Thoracic aorta (tissue), 2 donors: ENCODE data around the gene ENPEP. TPM values are rescaled to one million over a fixed set of nuclear protein-coding genes. Genes with fewer than 3 reads are reported as not detected.

Experiments used
- ATAC-seq: fragments of 150-250 bp; one replicate; pipeline ENCODE4 v1.8.0; 2017; ENCODE audit warnings: low read depth; ENCODE audit not compliant: insufficient number of reproducible peaks, low FRiP score
- DNase-seq: peaks from one replicate; pipeline ENCODE4 v3.0.0-alpha.2; 2020; ENCODE audit warnings: low spot score
- H3K27ac ChIP-seq, 2 donors: fragments of 200-600 bp; sonication (generic); 1 replicate in 1 of 2; 2 replicates in 1 of 2; pipeline ENCODE4 v1.5.1; 2016; ENCODE audit warnings: mild to moderate bottlenecking in 2 of 2, moderate library complexity in 2 of 2
- H3K27me3 ChIP-seq: fragments of 200-600 bp; sonication (generic); replicated peaks from 2 replicates; pipeline ENCODE4 v1.6.0; 2016; ENCODE audit warnings: mild to moderate bottlenecking; ENCODE audit not compliant: insufficient read depth
- H3K36me3 ChIP-seq: fragments of 200-600 bp; sonication (generic); one replicate; pipeline ENCODE4 v1.5.1; 2016
- H3K4me1 ChIP-seq, 2 donors: fragments of 200-600 bp; sonication (generic); 1 replicate in 1 of 2; 2 replicates in 1 of 2; pipeline versions ENCODE4 v1.5.1 to v1.6.0; 2016; ENCODE audit warnings: low read depth in 2 of 2, mild to moderate bottlenecking in 1 of 2; ENCODE audit not compliant: control insufficient read depth in 1 of 2
- H3K4me3 ChIP-seq: fragments of 200-600 bp; sonication (generic); 2 replicates; pipeline ENCODE4 v1.5.1; 2016; ENCODE audit warnings: mild to moderate bottlenecking
- H3K9me3 ChIP-seq: fragments of 200-600 bp; sonication (generic); 2 replicates; pipeline ENCODE4 v1.5.1; 2016
- total RNA-seq, 2 donors: library from RNA; depleted of rRNA; stranded (reverse); fragments of >200 nt; gene quantifications; one replicate each; pipeline versions ENCODE4 v1.1.0 to v1.2.3, GENCODE V29; 2016
- TF ChIP-seq, protein P1 (sequence below): fragments of 200-600 bp; sonication (generic); IDR thresholded peaks from one replicate; pipeline ENCODE4 v1.5.1; 2019; ENCODE audit warnings: antibody characterized with exemption

Gene ENPEP
- total RNA-seq, 2 donors from 2014 or later = 0.68 to 9.9 TPM

DNA sequence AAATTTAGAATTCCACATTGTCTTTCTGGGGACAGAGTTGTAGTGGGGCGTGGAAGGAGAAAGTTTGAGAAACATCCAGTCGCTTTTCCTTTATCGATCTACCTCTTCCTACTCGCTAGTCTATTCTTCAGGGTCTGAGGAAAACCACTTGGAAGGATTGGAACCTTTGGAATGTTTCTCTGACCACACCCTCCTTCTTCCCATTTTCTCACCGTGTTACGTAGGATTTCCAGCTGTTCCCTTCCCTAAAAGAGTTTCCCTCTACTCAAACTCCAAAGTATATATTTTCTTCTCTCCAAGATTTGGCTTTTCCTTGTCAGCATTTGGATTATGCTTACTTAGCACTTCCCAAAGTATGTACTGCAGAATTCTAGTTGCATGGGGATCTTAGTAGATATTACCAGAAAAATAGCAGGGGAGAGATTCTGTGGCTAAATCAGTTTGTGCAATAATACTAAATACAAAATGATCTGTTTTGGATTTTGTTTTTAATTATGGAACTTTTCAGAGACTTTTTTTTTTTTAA, 4.9 kb downstream of the ENPEP start:
- Histone ChIP-seq H3K27me3 (no peaks in the 10 kb centered on the region), H3K9me3 (no peaks in the 10 kb centered on the region), H3K27ac (no peak overlapping the region), H3K36me3 (no peaks in the 10 kb centered on the region), H3K4me1 (no peaks in the 10 kb centered on the region), H3K4me3 (no peak overlapping the region)
- DNase-seq (no peak), ATAC-seq (no peak)
- TF ChIP-seq, protein P1, sequence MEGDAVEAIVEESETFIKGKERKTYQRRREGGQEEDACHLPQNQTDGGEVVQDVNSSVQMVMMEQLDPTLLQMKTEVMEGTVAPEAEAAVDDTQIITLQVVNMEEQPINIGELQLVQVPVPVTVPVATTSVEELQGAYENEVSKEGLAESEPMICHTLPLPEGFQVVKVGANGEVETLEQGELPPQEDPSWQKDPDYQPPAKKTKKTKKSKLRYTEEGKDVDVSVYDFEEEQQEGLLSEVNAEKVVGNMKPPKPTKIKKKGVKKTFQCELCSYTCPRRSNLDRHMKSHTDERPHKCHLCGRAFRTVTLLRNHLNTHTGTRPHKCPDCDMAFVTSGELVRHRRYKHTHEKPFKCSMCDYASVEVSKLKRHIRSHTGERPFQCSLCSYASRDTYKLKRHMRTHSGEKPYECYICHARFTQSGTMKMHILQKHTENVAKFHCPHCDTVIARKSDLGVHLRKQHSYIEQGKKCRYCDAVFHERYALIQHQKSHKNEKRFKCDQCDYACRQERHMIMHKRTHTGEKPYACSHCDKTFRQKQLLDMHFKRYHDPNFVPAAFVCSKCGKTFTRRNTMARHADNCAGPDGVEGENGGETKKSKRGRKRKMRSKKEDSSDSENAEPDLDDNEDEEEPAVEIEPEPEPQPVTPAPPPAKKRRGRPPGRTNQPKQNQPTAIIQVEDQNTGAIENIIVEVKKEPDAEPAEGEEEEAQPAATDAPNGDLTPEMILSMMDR = no peak

DNA sequence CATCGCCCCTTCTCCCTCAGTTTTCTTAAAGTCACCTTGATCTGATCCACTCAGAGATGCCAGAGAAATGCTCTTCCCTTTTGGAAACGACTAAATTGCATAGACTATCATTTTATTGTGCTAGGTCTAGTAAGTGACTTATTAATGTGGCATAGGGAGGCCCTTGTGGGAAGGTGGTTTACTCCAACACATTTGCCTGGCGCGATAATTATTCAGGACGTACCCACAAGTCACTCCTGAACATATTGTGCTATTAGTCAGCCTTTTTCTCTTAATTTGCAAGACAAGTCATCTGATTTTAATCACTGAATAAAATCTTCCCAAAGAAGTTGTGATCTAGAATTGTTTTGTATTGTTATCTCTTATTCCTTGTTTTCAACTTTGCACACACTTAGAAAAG, 7.6 kb downstream of the ENPEP start:
- DNase-seq = no peak

DNA sequence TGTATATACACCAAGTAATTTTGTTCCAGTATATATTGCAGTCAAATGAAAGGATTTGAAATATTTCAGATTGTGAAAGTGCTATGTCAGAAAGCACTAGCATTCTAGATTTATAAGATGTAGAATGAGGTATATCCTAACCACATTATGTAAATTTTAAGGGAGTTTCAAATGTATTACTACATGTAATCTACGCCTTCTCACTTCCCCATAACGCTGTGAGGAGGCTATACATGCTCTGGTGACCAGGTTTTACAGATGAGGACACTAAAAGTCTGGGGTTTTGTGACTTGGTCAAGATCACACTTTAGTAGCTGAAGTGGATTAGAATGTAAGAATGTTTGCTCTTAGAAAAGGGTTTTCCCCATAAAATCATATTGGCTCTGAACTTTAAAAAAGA, 8.1 kb downstream of the ENPEP start:
- Histone ChIP-seq H3K36me3 (no peaks in the 10 kb centered on the region), H3K4me1 (no peaks in the 10 kb centered on the region), H3K4me3 (no peak overlapping the region), H3K27ac (no peak overlapping the region), H3K27me3 (no peaks in the 10 kb centered on the region), H3K9me3 (no peaks in the 10 kb centered on the region)
- TF ChIP-seq, protein P1 = no peak
- ATAC-seq (no peak), DNase-seq (no peak)

More for the DNA sequence above, 7.6 kb downstream of the ENPEP start:
- TF ChIP-seq, protein P1 = no peak
- Histone ChIP-seq H3K9me3 (no peaks in the 10 kb centered on the region), H3K27me3 (no peaks in the 10 kb centered on the region), H3K36me3 (no peaks in the 10 kb centered on the region), H3K27ac (no peak overlapping the region), H3K4me3 (no peak overlapping the region), H3K4me1 (no peaks in the 10 kb centered on the region)
- no peak for ATAC-seq

DNA sequence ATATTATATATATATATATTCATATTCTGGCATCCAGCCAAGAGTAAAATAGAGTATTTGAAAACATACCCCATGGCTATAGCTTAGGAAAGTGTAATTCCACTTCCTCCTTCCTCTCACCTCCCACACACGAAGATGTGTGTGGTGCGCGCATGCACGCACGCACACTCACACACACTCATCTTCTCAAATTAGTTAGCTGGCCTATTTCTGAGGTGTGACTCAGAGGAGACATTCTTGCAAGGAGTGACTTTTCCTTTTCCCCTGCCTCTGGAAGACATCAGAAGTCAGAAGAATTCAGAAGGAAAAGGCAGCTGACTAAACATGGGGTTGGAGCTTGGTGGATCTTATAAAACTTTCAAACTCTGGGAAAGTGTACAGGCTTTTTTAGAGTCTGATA, 8.8 kb downstream of the ENPEP start:
- H3K4me1 ChIP-seq = no peaks in the 10 kb centered on the region

DNA sequence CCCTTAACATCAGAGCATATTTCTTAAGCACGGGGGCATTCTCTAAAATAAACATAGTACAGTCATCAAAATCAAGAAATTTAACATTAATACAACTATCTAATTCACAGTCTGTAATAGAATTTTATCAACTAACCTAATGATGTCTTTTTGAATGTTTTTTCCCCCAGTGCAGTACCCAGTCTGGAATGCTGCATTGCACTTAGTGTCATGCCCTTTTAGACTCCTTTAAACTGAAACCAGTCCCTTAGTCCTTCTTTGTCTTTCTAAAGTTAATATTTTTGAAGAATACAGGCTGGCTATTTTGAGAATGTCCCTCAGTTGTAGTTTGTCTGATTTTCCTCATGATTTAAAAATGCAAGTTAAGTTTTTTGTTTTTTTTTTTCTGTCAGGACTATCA, 9.5 kb downstream of the ENPEP start:
- ATAC-seq = no peak
- Histone ChIP-seq H3K4me1 (no peaks in the 10 kb centered on the region), H3K4me3 (no peak overlapping the region), H3K9me3 (no peaks in the 10 kb centered on the region), H3K27me3 (no peaks in the 10 kb centered on the region), H3K36me3 (no peaks in the 10 kb centered on the region), H3K27ac (no peak overlapping the region)
- no peak for DNase-seq
- TF ChIP-seq, protein P1 = no peak

More for the DNA sequence above, 8.8 kb downstream of the ENPEP start:
- Histone ChIP-seq H3K27ac (no peak overlapping the region), H3K27me3 (no peaks in the 10 kb centered on the region), H3K36me3 (no peaks in the 10 kb centered on the region), H3K9me3 (no peaks in the 10 kb centered on the region), H3K4me3 (no peak overlapping the region)
- DNase-seq = no peak
- peak; percentile 28 for ATAC-seq
- TF ChIP-seq, protein P1 = no peak
